DMS 273 (cell line): ENCODE data around the gene TRIM46.
A peak's percentile ranks its signal among the peaks of the same experiment; 100 is the strongest.
"Not testable (repeated sequence)": the region's sequence is repeated elsewhere in the genome, so short reads cannot be mapped to it uniquely, and the experiment has no call there.

Experiments
- DNase-seq: peaks from one replicate; lab custom pipeline; 2025; ENCODE audit not compliant: unreplicated experiment; lab: John Stamatoyannopoulos, UW

TRIM46 gene

DNA sequence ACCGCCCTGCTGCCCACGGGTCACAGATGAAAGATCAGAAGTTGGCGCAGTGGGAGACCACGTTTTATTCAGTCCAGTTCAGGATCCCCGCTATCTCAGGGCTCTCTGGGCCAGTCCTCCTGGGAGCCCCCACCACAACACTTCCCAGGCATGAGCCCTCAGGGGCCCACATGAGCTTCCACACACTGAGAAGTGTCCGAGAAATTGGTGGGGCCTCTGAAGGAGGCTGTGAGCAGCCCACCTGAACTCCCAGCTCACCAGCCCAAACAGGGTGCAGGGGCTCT lies 12.1 kb downstream of the TRIM46 start:
- no peak for DNase-seq

DNA sequence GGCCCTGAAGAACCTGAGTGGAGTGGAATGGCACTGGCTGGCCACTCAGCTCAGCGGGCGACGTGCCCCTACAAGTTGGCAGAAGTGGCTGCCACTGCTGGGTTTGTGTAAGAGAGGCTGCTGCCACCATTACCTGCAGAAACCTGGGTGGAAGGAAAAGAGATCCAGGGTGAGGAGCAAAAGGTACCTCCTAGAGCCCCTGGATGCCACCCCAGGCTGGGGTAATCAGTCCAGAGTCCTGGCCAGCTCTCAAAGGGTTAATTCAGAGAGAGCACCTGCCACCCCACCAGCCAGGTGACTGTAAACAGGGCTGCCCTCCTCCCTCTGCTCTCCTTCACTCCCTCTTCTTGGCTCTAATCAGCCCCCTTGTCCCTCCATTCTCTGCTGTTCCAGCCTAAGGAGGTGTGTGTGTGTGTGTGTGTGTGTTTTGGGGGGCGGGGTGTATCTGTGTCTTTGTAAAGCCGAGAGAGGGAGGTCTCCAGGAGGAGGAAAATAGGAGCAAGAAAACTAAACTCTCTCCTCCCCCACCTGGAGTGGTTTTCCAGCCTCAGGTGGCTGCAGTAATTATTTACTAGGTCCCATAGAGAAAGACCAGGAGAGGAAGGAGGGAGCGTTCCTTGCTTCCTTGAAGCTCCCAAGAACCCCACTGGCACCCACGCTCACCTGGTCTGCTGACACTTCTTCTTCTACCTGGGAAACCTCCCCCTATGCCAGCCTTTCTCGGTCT lies 12.6 kb downstream of the TRIM46 start:
- DNase-seq: no peak

DNA sequence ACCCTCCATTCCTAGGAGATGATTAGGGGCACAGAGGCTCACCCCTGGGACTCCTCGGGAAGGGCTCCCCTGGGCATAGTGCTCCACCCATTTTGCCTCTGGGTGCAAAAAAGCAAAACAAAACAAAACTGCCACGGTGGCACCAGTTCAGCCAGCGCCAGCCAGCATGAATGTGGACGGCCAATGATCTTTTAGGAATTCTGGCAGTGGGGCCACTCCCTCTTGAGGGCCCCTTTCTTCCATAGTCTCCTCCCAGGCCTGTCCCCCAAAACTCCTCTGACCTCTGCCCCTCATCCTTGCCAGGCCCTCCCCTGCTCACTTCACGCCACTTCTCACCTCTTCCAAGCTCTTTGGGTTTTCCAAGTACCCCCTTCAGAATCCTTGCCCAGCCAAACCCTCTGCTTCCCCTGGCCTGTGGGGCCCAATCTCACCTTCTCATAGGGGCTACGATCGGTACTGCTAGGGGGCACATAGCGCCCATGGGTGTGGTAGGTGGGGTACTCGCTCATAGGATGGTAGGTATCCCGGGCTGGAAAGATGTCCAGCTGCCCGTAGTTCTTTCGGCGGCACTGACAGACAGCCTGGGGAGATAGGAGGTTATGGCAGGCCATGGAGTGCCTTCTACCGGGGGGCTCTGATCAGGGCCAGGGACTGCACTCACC lies 13.3 kb downstream of the TRIM46 start:
- DNase-seq: no peak

DNA sequence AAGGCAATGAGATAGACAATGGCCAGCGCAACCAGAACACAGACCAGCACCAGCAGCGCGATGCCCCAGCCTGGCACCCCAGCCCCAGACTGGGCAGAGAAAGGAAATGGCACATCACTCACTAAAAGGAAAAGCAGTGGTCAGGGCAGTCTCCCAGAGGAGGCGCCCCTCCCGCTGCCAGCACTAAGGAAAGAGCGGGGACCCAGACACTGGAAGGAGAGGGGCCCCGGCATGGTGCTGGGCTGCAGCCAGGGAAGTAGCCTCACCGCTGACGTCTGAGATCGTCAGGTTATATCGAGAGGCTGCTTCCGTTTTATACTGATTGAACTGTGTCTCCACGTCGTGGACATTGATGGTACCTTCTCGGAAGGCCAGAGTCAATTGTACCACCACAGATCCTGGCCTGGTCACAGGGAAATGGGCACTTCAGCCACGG lies 13.8 kb downstream of the TRIM46 start:
- no peak for DNase-seq

DNA sequence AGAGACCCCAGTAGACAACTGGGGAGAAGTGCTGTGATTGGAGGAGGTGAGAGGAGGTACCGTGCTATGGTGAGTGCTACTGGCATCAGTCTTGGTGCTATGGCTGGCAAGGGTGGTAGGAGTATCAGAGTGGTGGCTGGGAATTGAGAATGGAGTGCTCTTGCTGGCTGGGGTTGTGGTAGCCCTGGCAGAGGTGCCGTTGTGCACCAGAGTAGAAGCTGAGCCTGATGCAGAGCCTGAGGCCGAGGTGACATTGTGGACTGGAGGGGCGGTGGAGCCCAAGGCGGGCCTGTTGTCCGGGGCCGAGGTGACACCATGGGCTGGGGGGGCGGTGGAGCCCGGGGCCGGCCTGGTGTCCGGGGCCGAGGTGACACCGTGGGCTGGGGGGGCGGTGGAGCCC lies 14.6 kb downstream of the TRIM46 start:
- DNase-seq: no peak

DNA sequence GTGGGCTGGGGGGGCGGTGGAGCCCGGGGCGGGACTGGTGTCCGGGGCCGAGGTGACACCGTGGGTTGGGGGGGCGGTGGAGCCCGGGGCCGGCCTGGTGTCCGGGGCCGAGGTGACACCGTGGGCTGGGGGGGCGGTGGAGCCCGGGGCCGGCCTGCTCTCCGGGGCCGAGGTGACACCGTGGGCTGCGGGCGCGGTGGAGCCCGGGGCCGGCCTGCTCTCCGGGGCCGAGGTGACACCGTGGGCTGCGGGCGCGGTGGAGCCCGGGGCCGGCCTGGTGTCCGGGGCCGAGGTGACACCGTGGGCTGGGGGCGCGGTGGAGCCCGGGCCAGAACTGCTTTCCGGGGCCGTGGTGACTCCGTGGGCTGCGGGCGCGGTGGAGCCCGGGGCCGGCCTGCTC lies 16.3 kb downstream of the TRIM46 start:
- not testable (repeated sequence) for DNase-seq

DNA sequence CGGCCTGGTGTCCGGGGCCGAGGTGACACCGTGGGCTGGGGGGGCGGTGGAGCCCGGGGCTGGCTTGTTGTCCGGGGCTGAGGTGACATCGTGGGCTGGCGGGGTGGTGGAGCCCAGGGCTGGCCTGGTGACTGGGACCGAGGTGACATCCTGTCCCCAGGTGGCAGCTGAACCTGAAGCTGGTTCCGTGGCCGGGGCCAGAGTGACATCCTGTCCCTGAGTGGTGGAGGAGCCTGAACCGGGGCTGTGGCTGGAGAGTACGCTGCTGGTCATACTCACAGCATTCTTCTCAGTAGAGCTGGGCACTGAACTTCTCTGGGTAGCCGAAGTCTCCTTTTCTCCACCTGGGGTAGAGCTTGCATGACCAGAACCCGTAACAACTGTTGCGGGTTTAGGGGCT lies 18.3 kb downstream of the TRIM46 start:
- DNase-seq: no peak

DNA sequence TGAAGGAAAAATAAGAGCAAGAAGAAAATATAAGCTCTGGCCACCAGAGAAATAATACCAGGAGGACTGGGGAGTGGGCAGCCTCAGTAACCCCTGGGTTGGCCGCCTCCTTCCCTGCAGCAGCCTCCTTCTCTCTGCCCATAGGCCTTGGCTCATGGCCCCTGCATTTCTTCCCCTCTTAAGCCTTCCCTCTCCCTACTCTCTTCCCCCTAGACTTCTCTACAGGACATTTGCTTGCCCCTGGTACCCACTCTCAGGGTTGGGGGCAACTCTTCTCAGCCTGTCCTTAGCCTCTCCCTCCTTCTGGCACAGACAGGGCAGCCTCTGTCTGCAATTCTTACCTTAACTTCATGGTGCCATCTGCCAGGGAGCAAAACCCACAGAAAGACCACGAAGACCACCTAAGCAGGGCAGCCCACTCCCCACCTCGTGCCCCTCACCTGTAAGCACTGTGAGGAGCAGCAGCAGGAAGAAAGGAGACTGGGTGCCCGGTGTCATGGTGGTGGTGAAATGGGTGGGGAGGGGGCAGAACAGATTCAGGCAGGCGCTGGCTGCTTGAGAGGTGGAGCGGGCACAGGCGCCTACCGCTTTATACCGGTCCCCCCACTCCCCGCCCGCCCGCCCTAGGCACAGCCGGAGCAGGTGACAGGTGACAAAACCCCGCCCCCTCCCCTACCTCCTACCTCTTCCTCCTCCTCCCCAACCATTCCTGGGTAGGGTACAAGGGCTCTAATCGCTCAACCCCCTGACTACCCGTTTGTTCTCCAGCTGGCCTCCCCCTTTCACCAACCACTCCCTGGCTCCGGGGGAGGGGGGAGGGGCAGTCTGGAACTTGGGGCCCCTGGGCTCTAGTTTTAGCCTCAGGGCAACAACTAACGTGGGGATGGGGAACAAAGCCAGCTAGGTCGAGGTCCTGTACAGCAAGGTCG lies 19.0 kb downstream of the TRIM46 start:
- DNase-seq: peak; percentile 59

DNA sequence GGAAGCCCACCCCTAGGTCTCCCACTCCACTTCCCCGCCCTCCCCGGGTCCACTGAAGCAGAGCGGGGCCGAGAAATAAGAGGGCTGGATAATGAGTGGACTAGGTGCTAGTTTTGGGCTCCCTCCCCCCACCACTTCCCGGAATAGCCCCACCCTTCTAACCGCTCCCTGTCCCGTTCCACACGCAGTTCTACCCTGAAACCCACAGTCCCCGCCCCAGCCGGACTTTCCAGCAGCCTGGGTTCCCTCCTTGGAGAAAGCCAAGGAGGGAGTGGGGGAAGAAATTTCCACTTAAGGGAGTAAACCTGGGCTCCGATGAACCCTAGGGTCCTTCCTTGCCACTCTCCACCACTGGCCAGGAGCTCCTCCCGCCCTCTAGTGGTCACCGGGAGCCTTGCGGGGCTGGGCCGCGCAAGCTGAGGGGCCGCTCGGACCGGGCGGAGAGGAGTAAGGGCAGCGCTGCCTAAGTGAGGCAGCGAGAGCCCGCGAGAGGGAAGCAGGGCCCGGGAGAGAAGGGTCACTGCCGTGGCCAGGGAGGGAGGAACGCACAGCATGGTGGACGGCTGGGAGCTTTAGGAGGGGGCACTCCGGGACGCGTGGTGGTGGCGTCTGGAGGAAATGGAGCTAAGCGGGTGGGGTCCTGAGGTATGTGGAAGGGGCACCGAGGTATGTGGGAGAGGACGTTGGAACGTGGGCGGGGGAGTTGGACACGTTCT lies 19.8 kb downstream of the TRIM46 start:
- peak; percentile 93 for DNase-seq

DNA sequence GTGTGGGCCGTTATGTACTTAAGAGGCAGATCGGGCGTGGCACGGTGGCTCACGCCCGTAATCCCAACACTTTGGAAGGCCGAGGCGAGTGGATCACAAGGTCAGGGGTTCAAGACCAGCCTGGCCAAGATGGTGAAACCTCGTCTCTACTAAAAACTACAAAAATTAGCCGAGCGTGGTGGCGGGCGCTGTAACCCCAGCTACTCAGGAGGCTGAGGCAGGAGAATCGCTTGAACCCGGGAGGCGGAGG lies 20.3 kb downstream of the TRIM46 start:
- not testable (repeated sequence) for DNase-seq

DNA sequence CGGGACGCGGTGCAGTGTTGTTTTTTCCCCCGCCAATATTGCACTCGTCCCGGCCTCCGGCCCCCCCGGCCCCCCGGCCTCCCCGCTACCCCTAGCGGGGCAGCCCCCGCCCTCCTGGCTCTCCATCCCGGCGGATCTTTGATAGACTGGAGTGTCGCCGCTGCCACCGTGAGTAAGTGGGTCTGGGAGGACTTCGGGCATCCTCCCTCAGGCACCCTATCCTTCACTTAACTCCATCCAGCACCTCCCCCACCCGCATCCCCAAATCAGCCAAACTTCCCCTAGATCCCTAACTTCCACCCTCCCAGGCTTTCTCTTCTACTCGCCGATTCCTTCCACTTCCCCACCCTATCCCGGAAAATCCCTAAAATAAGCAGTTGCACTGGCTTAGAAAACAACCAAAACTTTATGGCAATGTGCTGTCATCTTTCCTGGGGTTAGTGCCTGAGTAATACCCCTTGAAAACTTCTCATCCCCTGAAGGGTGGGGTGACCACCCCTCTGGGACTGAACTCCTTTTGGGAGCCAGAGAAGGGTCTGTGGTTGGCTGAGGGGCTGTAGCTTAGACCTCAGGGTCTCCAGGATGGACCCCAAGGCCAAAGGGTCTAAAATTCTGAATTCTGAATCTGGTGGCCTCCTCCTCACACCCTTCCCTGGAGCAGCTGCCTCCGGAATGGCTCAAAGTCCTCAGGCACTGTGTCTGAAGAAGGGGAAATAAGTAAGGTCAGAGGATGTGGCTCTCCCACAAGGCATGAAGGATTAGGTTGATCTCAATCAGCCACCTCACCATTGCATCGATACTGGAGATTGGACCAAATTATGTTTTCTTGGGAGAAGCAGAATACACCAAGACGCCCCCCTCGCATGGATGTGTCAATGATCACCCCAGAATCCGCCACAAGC lies 21.8 kb downstream of the TRIM46 start:
- DNase-seq: peak; percentile 65

DNA sequence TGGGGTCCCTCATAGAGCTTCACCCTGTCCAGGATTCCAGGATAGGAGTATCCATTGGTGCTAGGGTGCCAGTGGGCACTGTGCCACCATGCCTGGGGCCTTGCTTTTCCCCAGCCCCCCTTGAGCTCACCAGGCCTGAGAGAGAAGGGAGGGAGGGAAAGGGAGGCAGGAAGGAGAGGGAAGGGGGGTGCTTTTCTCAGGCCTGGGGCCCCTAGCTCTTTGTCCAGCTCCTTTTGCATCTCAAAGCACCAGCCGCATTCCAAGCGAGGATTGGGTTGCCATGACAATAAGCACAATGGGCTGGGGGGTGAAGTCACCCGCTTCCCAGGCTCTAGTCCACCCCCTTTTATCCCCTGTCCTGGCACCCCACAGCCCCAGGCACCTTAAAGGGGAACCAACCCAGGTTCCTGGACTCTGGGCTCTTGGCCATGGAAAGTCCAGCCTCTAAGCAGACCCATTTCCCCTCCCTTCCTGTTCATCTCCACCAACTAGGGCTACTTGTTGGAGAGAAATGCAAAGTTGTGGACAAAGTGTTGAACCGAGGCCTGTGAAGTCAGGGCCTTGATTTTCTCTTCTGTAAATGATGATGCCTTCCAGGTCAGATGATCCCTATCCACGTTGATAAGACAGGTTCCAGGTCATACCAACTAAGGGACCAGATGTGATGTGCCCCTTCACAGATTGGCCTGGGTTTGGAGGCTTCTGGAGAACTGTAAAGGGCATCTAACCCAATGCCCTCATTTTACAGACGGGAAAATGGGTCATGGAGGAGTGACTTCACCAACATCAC lies 22.6 kb downstream of the TRIM46 start:
- no peak for DNase-seq

DNA sequence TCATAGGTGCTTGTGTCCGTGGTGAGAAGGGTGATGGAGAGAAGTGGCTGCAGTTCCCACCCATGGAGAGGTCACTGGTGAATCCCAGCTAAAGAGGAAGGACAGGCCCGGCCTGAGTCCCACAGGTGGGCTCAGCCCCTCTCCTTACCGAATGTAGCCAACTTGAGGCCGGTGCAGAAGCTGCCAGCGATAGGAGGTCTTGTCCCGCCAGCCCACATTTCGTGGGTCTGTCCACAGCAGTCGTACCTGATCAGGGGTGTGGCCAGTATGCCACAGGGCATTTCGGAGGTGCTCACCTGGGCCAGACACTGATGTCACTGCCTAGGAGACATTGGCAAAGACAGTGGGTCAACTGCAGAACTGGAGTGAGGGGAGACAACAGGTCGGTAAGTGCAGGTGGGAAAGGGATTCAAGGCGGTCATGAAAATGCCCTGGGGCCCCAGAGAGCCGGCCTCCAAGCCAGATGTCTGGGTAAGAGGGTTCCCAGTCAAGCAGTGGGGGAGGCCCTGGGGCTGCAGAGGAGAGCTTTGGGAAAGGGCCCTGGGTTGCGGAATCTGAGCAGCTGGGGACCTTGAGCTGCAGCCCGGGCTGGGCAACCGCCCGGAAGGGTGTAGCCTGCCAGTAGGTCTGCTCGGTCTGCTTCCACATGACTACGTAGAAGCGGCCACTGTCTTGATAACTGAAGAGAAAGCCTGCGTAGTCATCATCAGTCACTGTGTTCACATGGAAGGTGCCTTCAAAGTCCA lies 23.4 kb downstream of the TRIM46 start:
- no peak for DNase-seq

DNA sequence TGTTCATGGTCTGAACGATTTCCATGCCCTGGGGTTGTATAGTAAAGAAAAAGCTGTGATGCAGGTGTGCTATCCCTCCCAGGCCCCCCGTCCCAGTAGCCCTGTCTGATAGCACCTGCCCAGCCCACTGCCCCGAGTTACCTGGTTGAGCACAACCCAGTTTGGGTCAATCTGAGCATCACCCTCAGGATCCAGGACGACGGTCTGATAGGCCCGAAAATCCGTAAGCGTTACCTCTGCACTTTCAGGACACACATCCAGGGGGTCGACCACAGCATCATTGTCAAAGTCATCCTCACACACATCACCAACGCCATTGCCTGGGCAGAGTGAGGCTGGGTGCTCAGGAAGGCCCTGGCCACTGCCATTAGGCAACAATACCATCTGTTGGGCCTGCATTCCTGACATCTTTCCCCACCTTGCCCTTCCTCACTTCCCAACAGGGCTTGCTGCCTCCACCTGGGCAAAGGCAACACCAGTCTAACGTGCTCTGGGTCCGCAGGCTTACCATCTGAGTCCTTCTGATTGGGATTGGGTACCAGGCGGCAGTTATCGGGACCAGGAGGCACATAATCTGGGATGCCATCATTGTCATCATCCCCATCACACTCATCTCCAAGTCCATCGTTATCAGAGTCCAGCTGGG lies 24.4 kb downstream of the TRIM46 start:
- no peak for DNase-seq

DNA sequence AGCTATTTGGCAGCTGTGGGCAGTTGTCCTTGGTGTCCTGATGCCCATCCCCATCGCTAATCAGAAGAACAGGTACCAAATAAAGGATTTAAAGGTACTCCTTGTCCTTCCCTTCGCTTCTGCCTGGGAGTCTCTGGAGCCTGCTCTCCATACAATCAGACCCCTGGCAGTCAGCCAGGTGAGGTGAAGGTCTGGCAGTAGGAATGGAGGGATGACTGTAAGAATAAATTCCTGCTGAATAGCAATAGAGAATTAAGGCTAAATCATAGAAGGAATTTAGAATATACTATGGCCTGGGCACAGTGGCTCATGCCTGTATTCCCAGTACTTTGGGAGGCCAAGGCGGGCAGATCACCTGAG lies 24.9 kb downstream of the TRIM46 start:
- DNase-seq: peak; percentile 45

DNA sequence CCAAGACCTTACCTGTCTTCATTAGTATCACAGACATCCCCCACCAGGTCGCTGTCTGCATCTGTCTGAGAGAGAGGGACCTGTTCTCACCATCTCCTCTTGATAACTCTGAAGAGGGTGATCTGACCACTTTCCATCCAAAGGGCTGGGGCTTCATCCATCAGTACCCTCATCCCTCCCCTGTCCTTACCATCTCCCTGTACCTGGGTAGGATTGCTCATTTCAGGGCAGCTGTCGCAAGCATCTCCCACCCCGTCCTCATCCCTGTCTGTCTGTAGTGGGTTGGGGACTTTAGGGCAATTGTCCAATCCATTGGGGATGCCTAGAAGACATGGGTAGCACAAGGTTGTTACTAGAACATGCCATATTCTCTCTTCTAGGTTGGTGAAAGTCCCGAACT lies 26.1 kb downstream of the TRIM46 start:
- no peak for DNase-seq

DNA sequence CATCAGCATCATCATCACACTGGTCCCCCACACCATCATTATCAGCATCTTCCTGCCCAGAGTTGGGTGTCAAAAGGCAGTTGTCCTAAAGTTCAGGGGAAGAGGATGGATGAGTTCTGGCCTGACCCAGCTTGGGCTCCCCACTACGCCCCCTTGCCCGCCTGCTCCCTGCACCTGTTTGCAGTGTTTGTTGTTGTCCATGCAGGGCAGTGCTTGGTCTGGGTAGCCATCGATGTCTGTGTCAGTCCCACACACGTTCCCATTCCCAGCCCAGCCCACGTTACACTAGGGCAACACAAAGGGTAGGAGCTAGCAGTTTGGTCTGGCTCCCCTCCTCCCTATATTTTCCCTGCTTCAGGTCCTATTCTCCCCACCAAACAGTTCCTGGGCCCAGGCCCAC lies 27.3 kb downstream of the TRIM46 start:
- DNase-seq: no peak

DNA sequence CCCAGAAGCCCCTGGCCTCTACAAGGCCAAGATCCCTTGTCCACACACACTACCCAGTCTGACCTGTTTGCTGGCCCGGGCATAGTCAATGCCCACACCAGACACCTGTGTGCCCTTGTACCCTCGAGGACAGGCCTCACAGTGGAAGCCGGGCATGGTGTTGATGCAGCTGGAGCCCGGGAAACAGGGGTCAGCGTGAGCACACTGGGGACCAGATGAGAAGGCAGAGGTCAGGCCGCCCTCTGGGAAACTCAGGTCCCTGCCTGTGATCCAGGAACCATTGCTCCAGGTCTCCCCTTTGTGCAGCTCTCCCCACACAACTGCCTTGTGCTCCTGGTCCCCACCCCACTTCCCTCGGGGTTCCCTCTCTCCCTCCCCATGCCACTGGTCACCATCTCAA lies 28.5 kb downstream of the TRIM46 start:
- no peak for DNase-seq
